ENCODE data around the gene SLC26A11.

The SLC26A11 gene

GRCh38 chr17:80185968-80186367 lies 34.3 kb upstream of the SLC26A11 start:
- Histone ChIP-seq H2AFZ (ENCODE audit: low read depth, low read length, severe bottlenecking) (no peak overlapping the region), H3K9me2 (replicated peaks; ENCODE audit: insufficient read depth, low read length) (no peaks in the 10 kb centered on the region), H3K27ac (ENCODE audit: low read depth, low read length) (no peak overlapping the region), H3K9ac (ENCODE audit: low read length) (no peak overlapping the region), H3K4me2 (ENCODE audit: low read depth, low read length, poor library complexity, severe bottlenecking) (no peak overlapping the region), H3F3A (ENCODE audit: insufficient read depth) (no peaks in the 10 kb centered on the region), H3K79me2 (ENCODE audit: insufficient read depth, low read length) (no peaks in the 10 kb centered on the region), H3K4me3 (ENCODE audit: insufficient read depth, low read length, poor library complexity, severe bottlenecking) (no peak overlapping the region), H3K9me3 (ENCODE audit: insufficient read depth, low read length) (no peaks in the 10 kb centered on the region), H3K36me3 (ENCODE audit: low read length) (no peaks in the 10 kb centered on the region), H4K20me1 (ENCODE audit: low read depth, low read length) (no peaks in the 10 kb centered on the region), H3K27me3 (ENCODE audit: low read length) (no peaks in the 10 kb centered on the region)
- TF ChIP-seq CTCF (IDR thresholded peaks at IDR 0.05; ENCODE audit: insufficient read depth, low read length, poor library complexity, severe bottlenecking) (no peak), EZH2phosphoT487 (conservative IDR thresholded peaks at IDR 0.05; ENCODE audit: low read length) (no peak)

- Histone ChIP-seq H3K27ac (ENCODE audit: low read depth, low read length) (no peak overlapping the region), H2AFZ (ENCODE audit: low read depth, low read length, severe bottlenecking) (no peak overlapping the region), H3F3A (ENCODE audit: insufficient read depth) (no peaks in the 10 kb centered on the region), H4K20me1 (ENCODE audit: low read depth, low read length) (no peaks in the 10 kb centered on the region), H3K79me2 (ENCODE audit: insufficient read depth, low read length) (no peaks in the 10 kb centered on the region), H3K4me2 (ENCODE audit: low read depth, low read length, poor library complexity, severe bottlenecking) (no peak overlapping the region), H3K36me3 (ENCODE audit: low read length) (no peaks in the 10 kb centered on the region), H3K9ac (ENCODE audit: low read length) (no peak overlapping the region), H3K9me3 (ENCODE audit: insufficient read depth, low read length) (no peaks in the 10 kb centered on the region), H3K27me3 (ENCODE audit: low read length) (no peaks in the 10 kb centered on the region), H3K9me2 (replicated peaks; ENCODE audit: insufficient read depth, low read length) (no peaks in the 10 kb centered on the region), H3K4me3 (ENCODE audit: insufficient read depth, low read length, poor library complexity, severe bottlenecking) (no peak overlapping the region)
- TF ChIP-seq EZH2phosphoT487 (conservative IDR thresholded peaks at IDR 0.05; ENCODE audit: low read length) (no peak), CTCF (IDR thresholded peaks at IDR 0.05; ENCODE audit: insufficient read depth, low read length, poor library complexity, severe bottlenecking) (no peak)
Observed at GRCh38 chr17:80187090-80187489, 33.1 kb upstream of the SLC26A11 start.

GRCh38 chr17:80187515-80187941 lies 32.7 kb upstream of the SLC26A11 start:
- no peak for TF ChIP-seq CTCF (IDR thresholded peaks at IDR 0.05; ENCODE audit: insufficient read depth, low read length, poor library complexity, severe bottlenecking)
- no peak for TF ChIP-seq EZH2phosphoT487 (conservative IDR thresholded peaks at IDR 0.05; ENCODE audit: low read length)
- Histone ChIP-seq H3K4me3 (ENCODE audit: insufficient read depth, low read length, poor library complexity, severe bottlenecking) (no peak overlapping the region), H3K36me3 (ENCODE audit: low read length) (no peaks in the 10 kb centered on the region), H3F3A (ENCODE audit: insufficient read depth) (no peaks in the 10 kb centered on the region), H4K20me1 (ENCODE audit: low read depth, low read length) (no peaks in the 10 kb centered on the region), H3K79me2 (ENCODE audit: insufficient read depth, low read length) (no peaks in the 10 kb centered on the region), H3K27me3 (ENCODE audit: low read length) (no peaks in the 10 kb centered on the region), H3K27ac (ENCODE audit: low read depth, low read length) (no peak overlapping the region), H2AFZ (ENCODE audit: low read depth, low read length, severe bottlenecking) (no peak overlapping the region), H3K9me3 (ENCODE audit: insufficient read depth, low read length) (no peaks in the 10 kb centered on the region), H3K9ac (ENCODE audit: low read length) (no peak overlapping the region), H3K9me2 (replicated peaks; ENCODE audit: insufficient read depth, low read length) (no peaks in the 10 kb centered on the region), H3K4me2 (ENCODE audit: low read depth, low read length, poor library complexity, severe bottlenecking) (no peak overlapping the region)
